WTC11 (cell line): ENCODE results near the gene CRYBA2. TPM values are rescaled to one million over a fixed set of nuclear protein-coding genes. Genes with fewer than 3 reads are reported as not detected.

Source experiments
- ATAC-seq: fragments of 200-7000 bp; cut with Tn5 transposase; 2 replicates; pipeline ENCODE4 v1.10.0; 2021; ENCODE audit warnings: mild to moderate bottlenecking, moderate library complexity
- CTCF ChIA-PET: fragments of 300-600 bp; sonication (Branson Sonifier 250); formaldehyde crosslinking; loops from one replicate; lab custom pipeline; 2021; ENCODE audit warnings: antibody characterized with exemption; lab: Charles Lee
- POLR2A ChIA-PET: fragments of 350-600 bp; sonication (Branson Sonifier 250); formaldehyde crosslinking; loops from one replicate; lab custom pipeline; 2021; ENCODE audit warnings: antibody characterized with exemption; lab: Charles Lee
- DNase-seq: peaks from one replicate; pipeline ENCODE4 v3.0.0; 2021; ENCODE audit warnings: low spot score
- H3K27ac Mint-ChIP-seq: 2 replicates; pipeline ENCODE4 v1.8.0; 2021; ENCODE audit warnings: mixed read lengths
- H3K27me3 Mint-ChIP-seq: 2 replicates; pipeline ENCODE4 v1.8.0; 2021; ENCODE audit warnings: low read depth, mild to moderate bottlenecking, moderate library complexity, mixed read lengths
- H3K36me3 Mint-ChIP-seq: 2 replicates; pipeline ENCODE4 v1.8.0; 2021; ENCODE audit warnings: mixed read lengths
- H3K4me1 Mint-ChIP-seq: 2 replicates; pipeline ENCODE4 v1.8.0; 2022; ENCODE audit warnings: mixed read lengths
- H3K4me3 Mint-ChIP-seq: 2 replicates; pipeline ENCODE4 v1.8.0; 2021; ENCODE audit warnings: mild to moderate bottlenecking, moderate library complexity, mixed read lengths
- H3K9me3 Mint-ChIP-seq: 2 replicates; pipeline ENCODE4 v1.8.0; 2021; ENCODE audit warnings: mixed read lengths
- ATF1 ChIP-seq: sonication (generic); formaldehyde crosslinking; IDR thresholded peaks from 2 replicates; pipeline ENCODE4 v1.8.1; 2023; ENCODE audit warnings: mild to moderate bottlenecking, moderate library complexity, missing genetic modification reagents
- E2F5 ChIP-seq: sonication (generic); formaldehyde crosslinking; IDR thresholded peaks from 2 replicates; pipeline ENCODE4 v1.8.1; 2022; ENCODE audit warnings: mild to moderate bottlenecking, moderate library complexity, missing genetic modification reagents
- FOXJ3 ChIP-seq: sonication (generic); formaldehyde crosslinking; IDR thresholded peaks from 2 replicates; pipeline ENCODE4 v1.9.0; 2021; ENCODE audit warnings: missing genetic modification reagents, mild to moderate bottlenecking, borderline replicate concordance
- GABPB1 ChIP-seq: sonication (generic); formaldehyde crosslinking; IDR thresholded peaks from 2 replicates; pipeline ENCODE4 v1.8.1; 2023; ENCODE audit warnings: mild to moderate bottlenecking, missing genetic modification reagents
- HMGA2 ChIP-seq: fragments of 250-450 bp; sonication (Bioruptor Pico); IDR thresholded peaks from 2 replicates; pipeline ENCODE4 v1.4.0; 2021; ENCODE audit warnings: mild to moderate bottlenecking, moderate library complexity
- RORB ChIP-seq: fragments of 250-450 bp; sonication (Bioruptor Pico); IDR thresholded peaks from 2 replicates; pipeline ENCODE4 v1.9.0; 2021; ENCODE audit warnings: mild to moderate bottlenecking
- TP53 ChIP-seq: sonication (generic); formaldehyde crosslinking; IDR thresholded peaks from 2 replicates; pipeline ENCODE4 v1.8.1; 2023; ENCODE audit warnings: mild to moderate bottlenecking, missing genetic modification reagents
- total RNA-seq: library from RNA; stranded (reverse); gene quantifications from 3 replicates; pipeline ENCODE4 v1.2.3, GENCODE V29; 2021
- TF ChIP-seq, protein P1 (sequence below): sonication (generic); formaldehyde crosslinking; IDR thresholded peaks from 2 replicates; pipeline ENCODE4 v1.8.0; 2022; ENCODE audit warnings: missing genetic modification reagents
- TF ChIP-seq, protein P2 (sequence below): fragments of 250-450 bp; sonication (Bioruptor Pico); IDR thresholded peaks from 2 replicates; pipeline ENCODE4 v1.8.0; 2021; ENCODE audit warnings: mild to moderate bottlenecking

CRYBA2 gene
- total RNA-seq, 1 experiment from 2014 or later, result not detected

- Mint-ChIP-seq H3K27ac (no peak overlapping the region), H3K4me1 (peaks cover 22% of the 10 kb centered on the region), H3K4me3 (peak overlapping the region; percentile 83), H3K27me3 (peaks cover 100% of the 10 kb centered on the region), H3K36me3 (no peaks in the 10 kb centered on the region), H3K9me3 (no peaks in the 10 kb centered on the region)
- peak; percentile 63 for DNase-seq
- TF ChIP-seq FOXJ3 (CRISPR knock-in tag) (no peak), ATF1 (CRISPR knock-in tag) (no peak), GABPB1 (CRISPR knock-in tag) (peak; percentile 59; the same call in 1 of the 2 replicates), HMGA2 (no peak), TP53 (no peak), RORB (peak; percentile 87; the same call in 1 of the 2 replicates)
- ChIA-PET POLR2A (interaction anchor here (1.2 kb wide), 1 partner anchor 22 kb away, joined by 5 read pairs; no protein-coding TSS in a partner anchor), CTCF (interaction anchor here (0.5 to 5.5 kb wide), 44 partner anchors 9 to 385 kb away, joined by 3 to 112 read pairs (median 7); partner anchors contain the start of genes CRYBA2, DNAJB2, FEV and IHH)
- ATAC-seq, result peak; percentile 11
Measured at GRCh38 chr2:219001577-219002394, 8.6 kb upstream of the CRYBA2 start.

GRCh38 chr2:219001100-219001576, 7.9 kb upstream of the CRYBA2 start:
- H3K9me3 Mint-ChIP-seq, result no peaks in the 10 kb centered on the region
- CTCF ChIA-PET, result interaction anchor here (0.9 to 5.5 kb wide), 26 partner anchors 9 to 293 kb away, joined by 3 to 112 read pairs (median 9); partner anchors contain the start of genes CRYBA2, DNAJB2 and IHH
- H3K27ac Mint-ChIP-seq, result no peak overlapping the region
- TF ChIP-seq, protein P1, sequence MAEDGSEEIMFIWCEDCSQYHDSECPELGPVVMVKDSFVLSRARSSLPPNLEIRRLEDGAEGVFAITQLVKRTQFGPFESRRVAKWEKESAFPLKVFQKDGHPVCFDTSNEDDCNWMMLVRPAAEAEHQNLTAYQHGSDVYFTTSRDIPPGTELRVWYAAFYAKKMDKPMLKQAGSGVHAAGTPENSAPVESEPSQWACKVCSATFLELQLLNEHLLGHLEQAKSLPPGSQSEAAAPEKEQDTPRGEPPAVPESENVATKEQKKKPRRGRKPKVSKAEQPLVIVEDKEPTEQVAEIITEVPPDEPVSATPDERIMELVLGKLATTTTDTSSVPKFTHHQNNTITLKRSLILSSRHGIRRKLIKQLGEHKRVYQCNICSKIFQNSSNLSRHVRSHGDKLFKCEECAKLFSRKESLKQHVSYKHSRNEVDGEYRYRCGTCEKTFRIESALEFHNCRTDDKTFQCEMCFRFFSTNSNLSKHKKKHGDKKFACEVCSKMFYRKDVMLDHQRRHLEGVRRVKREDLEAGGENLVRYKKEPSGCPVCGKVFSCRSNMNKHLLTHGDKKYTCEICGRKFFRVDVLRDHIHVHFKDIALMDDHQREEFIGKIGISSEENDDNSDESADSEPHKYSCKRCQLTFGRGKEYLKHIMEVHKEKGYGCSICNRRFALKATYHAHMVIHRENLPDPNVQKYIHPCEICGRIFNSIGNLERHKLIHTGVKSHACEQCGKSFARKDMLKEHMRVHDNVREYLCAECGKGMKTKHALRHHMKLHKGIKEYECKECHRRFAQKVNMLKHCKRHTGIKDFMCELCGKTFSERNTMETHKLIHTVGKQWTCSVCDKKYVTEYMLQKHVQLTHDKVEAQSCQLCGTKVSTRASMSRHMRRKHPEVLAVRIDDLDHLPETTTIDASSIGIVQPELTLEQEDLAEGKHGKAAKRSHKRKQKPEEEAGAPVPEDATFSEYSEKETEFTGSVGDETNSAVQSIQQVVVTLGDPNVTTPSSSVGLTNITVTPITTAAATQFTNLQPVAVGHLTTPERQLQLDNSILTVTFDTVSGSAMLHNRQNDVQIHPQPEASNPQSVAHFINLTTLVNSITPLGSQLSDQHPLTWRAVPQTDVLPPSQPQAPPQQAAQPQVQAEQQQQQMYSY (CRISPR knock-in tag), result peak; percentile 36; the same call in 1 of the 2 replicates
- TF ChIP-seq, protein P2, sequence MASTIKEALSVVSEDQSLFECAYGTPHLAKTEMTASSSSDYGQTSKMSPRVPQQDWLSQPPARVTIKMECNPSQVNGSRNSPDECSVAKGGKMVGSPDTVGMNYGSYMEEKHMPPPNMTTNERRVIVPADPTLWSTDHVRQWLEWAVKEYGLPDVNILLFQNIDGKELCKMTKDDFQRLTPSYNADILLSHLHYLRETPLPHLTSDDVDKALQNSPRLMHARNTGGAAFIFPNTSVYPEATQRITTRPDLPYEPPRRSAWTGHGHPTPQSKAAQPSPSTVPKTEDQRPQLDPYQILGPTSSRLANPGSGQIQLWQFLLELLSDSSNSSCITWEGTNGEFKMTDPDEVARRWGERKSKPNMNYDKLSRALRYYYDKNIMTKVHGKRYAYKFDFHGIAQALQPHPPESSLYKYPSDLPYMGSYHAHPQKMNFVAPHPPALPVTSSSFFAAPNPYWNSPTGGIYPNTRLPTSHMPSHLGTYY (CRISPR knock-in tag), result no peak
- no peaks in the 10 kb centered on the region for H3K36me3 Mint-ChIP-seq
- POLR2A ChIA-PET, result no interaction called here
- no peak for ATAC-seq
- peaks cover 100% of the 10 kb centered on the region for H3K27me3 Mint-ChIP-seq
- no peak for DNase-seq
- peaks cover 23% of the 10 kb centered on the region for H3K4me1 Mint-ChIP-seq
- H3K4me3 Mint-ChIP-seq, result peak overlapping the region; percentile 43

GRCh38 chr2:219000569-219000960, 7.3 kb upstream of the CRYBA2 start:
- DNase-seq, result no peak
- no peak overlapping the region for H3K27ac Mint-ChIP-seq
- CTCF ChIA-PET, result interaction anchor here (2.5 to 4.7 kb wide), 5 partner anchors 8 to 140 kb away, joined by 12 to 112 read pairs (median 25); partner anchors contain the start of gene CRYBA2

More at GRCh38 chr2:219000569-219000960, 7.3 kb upstream of the CRYBA2 start:
- Mint-ChIP-seq H3K36me3 (no peaks in the 10 kb centered on the region), H3K4me3 (peak overlapping the region; percentile 43), H3K27me3 (peaks cover 100% of the 10 kb centered on the region), H3K4me1 (peaks cover 24% of the 10 kb centered on the region), H3K9me3 (no peaks in the 10 kb centered on the region)
- TF ChIP-seq ATF1 (CRISPR knock-in tag) (no peak), E2F5 (CRISPR knock-in tag) (no peak)
- TF ChIP-seq, protein P2 (CRISPR knock-in tag), result no peak
- ATAC-seq, result no peak
- POLR2A ChIA-PET, result no interaction called here
